HG02885 (cell line): ENCODE measurements around the gene FBLN7.
"Not testable (repeated sequence)": the region's sequence is repeated elsewhere in the genome, so short reads cannot be mapped to it uniquely, and the experiment has no call there.

ENCODE experiments used
- ATAC-seq: cut with Tn5 transposase; IDR thresholded peaks from one replicate; pipeline ENCODE4 v1.9.1; 2021; ENCODE audit warnings: mild to moderate bottlenecking; ENCODE audit not compliant: unreplicated experiment, poor library complexity

FBLN7 gene

DNA sequence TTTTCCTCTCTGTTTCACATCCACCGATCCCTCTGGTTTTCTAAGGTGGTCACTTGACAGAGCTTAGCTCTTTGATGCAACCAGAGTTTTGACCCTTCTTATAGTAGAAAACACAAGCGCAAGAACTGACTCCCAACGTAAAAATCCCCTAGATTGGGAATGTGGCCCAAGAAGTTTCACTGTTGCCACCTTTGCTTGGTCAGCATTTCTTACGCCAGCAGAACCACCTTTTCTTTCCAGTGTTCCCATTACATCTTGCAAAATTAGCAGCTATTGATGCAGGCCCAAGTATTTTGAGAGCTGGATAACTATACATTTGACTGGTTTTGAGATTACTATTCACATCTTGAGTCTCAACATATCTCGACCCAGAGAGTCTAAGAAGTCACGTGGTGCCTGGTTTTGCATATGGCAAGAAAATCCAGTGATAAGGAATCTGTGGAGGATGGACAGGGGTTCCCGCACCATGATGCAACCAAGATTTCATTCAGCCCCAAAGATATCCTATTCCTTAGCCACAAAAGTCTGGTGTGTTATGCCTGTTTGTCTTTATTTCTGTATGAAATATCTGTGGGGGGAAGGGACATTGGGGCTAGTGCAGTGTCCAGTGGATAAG, 37.9 kb downstream of the FBLN7 start:
- ATAC-seq = no peak

DNA sequence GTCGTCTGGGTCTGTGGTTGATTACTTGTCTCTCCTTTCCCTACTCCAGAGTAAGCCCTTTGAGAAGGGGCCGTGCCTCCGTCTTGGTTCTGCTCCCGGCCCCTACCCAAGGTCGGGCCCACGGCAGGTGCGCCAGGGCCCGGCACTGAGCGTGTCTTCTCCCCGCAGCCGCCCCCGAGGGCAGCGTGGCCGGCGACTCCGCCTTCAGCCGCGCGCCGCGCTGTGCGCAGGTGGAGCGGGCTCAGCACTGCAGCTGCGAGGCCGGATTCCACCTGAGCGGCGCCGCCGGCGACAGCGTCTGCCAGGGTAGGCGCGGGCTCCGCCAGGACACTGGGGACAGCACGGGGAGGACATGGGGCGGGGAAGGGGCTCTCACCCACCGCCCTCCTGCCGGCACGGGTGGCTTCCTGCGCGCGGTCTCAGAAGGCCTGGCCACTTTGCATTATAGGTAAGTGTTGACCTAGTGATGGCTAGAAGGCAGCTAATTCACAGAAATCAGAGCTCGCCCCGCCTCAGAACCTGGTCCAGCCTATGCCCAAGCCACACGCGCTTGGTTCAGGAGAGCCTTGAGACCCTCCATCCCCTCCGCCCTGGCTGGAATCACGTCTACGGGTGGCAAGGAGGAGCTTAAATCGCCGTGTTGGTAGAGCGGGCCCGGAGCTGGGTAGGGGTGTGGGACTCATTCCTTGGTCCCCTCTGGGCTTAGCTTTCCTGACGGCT, 43.5 kb downstream of the FBLN7 start:
- no peak for ATAC-seq

DNA sequence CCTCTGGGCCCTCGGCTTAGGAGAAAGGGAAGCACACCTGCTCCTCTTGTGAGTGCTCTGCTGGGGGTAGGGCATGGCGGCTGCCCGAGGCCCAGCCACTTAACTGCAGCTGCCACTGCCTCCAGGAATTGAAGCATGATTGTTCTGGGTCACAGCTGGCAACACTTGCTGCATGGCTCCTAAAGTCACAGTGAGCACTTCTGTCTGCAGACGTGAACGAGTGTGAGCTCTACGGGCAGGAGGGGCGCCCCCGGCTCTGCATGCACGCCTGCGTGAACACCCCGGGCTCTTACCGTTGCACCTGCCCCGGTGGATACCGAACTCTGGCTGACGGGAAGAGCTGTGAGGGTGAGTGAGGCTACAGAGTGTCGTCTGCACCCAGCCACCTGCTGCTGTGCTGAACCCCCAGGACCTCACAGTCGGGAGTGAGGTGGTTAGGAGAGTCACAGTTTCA, 44.4 kb downstream of the FBLN7 start:
- no peak for ATAC-seq

DNA sequence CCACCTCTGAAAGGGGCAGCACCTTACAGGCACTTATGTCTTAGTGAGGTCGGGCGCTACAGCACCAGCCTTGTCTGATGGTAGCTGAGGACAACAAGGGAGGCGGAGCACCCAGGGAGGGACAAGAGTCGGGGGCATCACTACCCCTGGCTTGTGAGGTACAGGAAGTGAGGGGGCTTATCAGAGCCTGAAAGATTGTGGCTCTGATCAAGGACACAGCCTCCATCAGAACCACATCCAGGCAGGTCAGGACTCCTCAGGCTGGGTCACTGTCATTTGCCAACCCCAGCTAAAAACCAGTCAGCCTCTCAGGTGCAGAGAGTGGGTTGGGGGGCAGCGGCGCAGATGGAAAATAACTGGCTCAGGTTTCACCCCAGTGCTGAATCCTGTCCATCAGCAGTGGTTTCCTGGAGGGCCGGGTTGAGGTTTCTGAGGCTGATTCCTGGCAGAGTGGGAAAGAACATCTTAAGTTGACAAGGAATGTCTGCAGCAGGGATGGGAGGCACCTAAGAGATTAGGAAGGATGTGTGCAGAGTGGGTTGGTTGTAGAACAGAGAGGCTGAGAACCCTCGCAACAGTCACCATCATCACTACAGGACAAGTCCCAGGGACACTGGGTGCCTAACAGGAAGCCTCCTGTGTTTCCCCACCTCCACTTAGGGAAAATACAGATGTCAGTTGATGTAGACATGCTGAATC, 45.3 kb downstream of the FBLN7 start:
- ATAC-seq = no peak

DNA sequence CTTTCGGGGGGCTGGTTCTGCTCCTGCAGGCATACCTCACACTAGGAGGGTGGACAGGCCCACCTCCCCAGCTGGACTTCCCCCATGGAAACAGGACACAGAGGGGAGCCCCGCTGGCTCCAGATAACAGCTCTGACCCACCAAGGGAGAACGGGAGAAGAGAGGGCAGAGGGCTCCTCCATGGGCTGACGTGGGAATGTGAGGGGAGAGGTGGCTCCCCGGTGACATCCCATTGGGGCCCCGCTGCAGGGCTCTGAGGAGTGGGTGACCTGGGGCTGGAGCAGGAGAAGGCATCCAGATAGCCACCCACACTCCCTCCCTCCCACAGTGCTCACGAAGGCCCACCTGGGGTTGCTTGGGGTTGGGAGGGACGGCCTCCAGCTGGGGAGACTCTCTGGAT, 45.9 kb downstream of the FBLN7 start:
- no peak for ATAC-seq

DNA sequence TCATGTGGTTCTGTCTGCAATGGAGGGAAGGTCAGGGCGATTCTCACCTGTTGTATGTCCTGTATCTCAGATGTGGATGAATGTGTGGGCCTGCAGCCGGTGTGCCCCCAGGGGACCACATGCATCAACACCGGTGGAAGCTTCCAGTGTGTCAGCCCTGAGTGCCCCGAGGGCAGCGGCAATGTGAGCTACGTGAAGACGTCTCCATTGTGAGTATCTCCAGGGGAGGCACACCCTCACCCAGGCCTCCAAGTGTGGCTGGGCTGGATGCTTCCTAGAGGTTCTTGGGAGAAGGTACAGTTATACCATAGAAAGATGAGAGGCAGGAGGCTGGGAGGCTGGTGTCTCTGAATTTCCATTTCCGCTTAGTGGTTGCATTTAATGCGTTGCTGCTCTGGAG, 46.9 kb downstream of the FBLN7 start:
- no peak for ATAC-seq

DNA sequence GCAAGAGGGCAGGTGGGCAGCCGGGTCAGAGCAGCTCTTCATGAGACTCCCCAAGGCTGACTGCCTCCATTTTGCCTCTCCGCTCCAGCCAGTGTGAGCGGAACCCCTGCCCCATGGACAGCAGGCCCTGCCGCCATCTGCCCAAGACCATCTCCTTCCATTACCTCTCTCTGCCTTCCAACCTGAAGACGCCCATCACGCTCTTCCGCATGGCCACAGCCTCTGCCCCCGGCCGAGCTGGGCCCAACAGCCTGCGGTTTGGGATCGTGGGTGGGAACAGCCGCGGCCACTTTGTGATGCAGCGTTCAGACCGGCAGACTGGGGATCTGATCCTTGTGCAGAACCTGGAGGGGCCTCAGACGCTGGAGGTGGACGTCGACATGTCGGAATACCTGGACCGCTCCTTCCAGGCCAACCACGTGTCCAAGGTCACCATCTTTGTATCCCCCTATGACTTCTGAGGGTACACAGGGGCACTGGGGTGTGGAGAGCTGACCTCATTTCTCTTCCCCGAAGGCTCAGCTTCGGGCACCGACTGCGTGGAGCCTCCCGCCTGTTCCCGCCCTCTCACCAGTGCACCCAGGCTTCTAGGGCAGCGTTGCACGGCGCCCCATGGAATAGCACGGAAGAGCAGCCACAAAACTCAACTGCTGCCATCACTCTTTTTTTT, 49.0 kb downstream of the FBLN7 start:
- no peak for ATAC-seq

DNA sequence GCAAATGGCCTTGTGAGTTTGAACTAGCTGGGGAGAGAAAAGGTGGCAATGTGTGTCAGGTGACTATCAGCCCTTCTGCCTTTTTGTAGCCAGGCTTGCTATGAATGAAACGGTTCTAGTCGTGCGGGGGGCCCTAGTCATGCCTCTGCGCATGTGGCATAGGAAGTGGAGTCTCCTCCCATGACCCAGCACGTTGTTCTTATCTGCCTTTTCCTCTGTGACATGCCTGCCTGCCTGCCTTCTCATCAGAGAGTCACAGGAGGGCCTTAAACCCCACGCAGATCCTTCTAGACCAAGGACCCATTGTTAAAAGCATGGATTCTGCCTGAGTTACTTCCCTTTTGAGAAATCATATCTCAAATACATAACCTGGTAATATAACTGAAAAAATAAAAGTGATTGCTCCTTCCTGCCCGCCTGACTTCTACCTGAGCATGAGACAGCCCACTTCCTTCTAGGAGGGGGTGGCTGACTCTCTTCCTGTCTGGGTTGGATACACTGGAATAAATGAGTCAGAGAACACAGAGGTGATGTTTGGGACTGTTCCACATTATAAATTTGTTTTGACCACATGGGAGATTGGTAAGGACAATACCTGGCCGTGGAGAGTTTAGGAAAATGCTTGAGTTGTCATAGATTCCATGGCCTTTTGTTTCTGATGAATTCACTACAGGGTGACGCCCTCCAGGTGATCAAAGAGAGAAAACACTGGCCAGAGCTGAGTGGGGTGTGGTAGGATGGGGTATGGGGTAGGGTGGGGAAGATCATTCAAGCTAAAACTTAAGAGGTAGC, 49.8 kb downstream of the FBLN7 start:
- ATAC-seq = no peak

DNA sequence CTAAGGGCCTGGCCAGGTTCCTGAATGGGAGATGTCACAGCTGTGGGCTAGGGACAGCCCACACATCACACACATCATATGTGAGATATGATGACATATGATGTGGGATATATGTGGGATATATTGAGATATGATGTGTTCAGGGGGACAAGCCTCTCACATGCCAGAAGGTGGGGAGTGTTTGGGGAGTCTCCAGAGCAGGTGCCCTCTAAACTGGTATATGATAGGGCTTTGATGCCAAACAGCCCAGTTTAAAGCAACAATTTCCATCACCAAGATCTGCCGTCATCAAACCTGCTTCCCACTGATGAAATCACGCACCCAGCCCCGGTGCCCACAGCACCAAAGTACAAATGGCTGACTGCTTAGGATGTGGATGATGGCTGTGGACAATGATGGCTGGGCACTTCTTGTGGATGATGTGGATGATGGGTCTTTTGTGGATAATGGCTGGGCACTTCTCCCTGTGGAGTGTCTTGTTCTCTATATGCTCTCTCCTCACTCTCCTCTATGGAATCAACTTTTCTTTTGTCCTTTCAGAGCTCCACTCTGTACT, 50.9 kb downstream of the FBLN7 start:
- ATAC-seq = no peak

DNA sequence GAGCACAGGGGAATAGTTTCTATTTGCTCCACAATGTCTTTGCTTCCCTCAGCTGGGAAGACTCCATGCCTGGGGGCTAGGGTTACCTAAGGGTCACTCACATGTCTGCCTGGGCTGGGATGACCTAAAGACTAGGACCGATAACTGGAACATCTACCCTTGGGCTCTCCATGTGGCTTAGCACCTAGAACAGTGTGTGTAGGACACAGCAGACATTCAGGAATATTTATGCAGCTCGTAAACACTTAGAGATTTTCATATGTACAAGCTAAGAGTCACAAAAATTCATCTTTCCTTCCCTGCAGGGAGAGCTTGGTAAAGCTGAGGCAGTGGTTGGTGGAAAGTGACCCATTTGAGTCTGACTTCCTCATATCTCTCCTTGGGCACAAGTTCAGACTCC, 55.8 kb downstream of the FBLN7 start:
- no peak for ATAC-seq

DNA sequence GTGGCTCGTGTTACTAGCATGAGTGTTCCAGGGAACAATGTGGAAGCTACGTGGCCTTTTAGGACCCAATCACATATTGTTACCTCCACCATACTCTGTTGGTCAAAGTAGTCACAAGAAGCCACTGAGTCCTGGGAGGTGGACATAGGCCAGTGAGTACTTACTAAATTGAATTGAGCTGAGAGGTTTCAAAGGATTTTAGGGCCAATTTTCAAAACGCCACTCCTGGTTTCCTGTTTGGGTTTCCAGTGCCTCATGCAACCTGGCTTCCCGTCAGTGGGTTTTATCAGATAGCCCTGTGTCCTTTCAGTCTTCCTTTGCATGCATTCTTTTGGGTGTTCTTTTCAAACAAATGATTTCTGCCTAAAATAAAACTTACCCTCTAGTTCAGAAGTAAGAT, 56.3 kb downstream of the FBLN7 start:
- ATAC-seq = no peak

DNA sequence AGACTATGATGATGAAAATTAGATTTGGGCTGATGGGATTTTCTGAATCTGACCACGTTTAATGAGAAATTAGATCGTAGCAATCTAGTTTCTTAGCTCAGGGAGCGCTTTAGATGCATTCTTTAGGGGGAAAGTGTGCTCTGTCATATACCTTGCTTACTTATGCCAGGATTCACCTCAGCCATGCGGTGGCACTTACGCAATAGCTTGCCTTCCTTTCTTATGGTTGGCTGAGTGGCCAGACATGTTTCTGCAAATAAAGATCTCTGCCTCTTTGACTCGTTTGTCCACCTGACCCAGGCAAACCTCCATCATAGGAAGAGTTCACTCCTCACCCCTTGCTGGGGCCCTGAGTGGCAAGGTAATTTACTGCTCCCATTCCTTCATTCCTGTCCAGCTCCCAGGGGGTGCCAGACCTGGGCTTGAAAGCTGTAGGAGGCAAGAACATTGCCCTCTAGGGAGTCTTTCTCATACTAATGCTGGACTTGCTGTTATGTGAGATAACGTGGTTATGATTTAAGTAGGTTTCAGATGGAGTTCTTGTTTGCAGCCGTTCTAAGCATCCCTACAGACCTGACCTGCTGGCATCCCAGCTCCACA, 57.1 kb downstream of the FBLN7 start:
- no peak for ATAC-seq

DNA sequence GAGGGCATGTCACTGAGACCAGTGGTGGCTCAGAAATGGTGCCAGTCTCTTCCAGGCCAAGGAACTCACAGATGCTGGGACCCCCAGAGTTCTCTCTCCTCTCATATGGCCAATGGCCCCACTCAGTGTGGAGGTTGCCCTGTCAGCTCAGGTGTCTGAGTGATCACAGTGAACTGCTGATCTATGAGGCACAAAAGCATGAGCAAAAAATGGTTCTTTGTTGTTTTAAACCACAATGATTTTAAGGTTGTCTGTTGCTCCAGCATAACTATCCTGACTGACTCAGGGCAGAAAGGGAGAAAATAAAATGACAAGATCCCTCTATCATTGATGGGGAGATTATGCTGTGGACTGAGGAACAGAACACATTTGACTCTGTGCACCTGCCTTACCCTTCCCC, 57.8 kb downstream of the FBLN7 start:
- no peak for ATAC-seq

DNA sequence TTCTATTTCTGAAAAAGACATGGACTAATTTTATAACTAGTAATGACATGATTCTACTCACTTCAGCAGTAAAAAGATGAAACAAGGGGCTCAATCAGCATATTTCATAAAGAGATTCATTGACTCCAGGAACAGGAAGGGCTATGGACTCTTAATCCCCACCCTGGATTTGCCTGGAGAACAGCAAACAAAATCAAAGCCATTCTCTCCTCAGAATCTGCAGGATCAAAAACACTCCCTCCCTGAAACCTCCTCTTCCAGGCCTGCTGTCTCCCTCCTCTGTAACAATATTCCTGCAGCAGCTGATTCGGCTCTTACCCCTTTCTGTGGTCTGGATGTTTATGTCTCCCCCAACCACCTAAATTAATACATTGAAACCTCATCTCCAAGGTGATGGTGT, 59.7 kb downstream of the FBLN7 start:
- ATAC-seq = no peak

DNA sequence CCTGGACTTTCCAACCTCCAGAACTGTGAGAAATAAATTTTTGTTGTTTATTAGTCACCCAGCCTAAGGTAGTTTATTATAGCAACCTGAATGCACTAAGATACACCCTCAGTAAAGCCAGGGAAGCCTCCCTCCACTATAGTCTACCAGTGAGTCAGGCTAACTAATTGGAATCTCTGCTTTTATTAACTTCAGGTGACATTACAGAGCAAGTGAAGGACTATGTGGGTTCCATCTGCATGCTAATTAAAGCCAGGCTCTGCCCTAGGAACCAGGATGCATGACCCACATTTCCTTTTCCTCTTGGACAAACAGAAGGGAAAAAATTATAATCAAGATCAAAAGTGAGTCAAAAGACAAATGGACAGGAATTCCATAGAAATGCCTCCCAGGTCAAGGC, 60.6 kb downstream of the FBLN7 start:
- ATAC-seq = no peak

DNA sequence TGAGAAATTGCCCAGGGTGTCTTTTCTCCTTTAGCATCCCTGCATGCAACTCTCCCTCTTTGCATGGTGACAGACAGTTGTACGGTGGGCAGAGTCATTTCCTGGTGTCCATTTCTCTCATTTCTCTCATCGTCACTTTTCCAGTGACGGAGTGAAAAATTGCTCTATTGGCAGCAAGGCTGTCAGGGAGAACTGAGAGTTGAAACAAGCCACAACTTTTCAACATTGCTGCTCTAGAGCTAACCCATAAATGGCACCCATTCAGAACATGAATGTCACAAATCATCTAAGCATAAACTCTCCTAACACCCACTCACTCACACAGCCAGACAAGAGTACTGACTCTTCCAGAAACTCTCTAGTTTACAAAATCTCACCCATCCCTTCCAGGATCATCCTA, 61.0 kb downstream of the FBLN7 start:
- ATAC-seq = no peak

DNA sequence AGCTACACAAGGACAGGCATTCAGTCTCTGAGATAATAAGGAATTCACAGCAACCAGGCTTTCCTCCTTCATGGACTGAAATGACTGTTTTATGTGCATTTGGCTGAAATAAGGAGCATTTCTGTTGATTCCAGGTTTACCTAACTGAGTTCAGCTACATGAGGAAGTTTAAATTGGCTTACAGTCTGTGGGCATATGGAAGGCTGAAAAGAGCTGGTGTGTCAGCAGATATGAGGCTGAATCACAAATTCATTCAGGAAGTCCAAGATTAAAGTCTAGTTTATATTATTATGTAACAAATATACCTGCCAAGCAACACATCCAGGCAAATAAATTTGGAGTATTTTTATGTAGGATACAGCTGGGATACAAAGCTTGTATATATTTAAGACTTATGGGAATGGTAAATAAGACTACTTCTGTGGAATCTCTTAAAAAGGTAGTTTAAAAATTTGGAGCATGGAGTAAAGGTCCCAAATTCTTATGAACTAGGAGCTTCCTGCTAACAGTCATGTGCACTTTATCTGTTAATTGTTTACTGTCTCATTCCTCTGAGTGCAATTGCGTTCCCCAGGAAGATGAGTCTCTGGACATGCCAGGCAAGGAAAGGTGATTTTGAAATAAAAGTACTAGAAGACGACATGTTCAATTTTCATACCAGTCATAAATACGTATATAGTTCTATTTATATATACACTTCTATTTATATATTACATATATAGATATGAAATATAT, 63.7 kb downstream of the FBLN7 start:
- no peak for ATAC-seq

DNA sequence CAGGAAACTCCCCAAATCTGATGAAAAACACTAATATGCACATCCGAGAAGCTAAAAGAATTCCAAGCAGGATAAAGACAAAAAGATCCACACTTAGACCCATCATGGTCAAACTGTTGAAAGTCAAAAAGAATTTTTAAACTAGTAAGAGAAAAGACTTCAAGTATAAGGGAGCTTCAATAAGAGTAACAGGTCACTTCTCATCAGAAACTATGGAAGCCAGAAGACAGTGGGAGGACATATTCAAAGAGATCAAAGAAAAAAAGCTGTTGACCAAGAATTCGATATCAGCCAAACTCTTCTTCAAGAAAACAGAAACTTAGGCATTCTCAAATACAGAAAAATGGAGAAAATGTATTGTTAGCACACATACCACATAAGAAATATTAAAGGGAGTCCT, 66.2 kb downstream of the FBLN7 start:
- no peak for ATAC-seq

DNA sequence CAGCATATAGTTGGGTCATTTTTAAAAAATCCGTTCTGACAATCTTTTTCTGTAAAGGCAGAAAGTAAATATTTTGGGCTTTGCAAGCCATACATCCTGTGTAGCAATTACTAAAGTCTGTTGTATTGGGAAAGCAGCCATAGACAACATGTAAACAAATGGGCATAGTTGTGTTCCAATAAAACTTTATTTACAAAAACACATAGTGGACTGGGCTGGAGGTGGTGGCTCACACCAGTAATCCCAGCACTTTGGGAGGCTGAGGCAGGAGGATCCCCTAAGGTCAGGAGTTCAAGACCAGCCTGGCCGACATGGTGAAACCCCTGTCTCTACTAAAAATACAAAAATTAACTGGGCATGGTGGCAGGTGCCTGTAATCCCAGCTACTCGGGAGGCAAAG, 69.7 kb downstream of the FBLN7 start:
- ATAC-seq = not testable (repeated sequence)
